ENCODE measurements around the gene AP1G2. TPM values are rescaled to one million over a fixed set of nuclear protein-coding genes. Genes with fewer than 3 reads are reported as not detected.

AP1G2 gene
- total and polyA plus RNA-seq, 2 of the 13 experiments (the other 11 are each of a cell fraction or from before 2014, with no cell fraction given), result 96.9 to 611 TPM

- TF ChIP-seq, protein P1, sequence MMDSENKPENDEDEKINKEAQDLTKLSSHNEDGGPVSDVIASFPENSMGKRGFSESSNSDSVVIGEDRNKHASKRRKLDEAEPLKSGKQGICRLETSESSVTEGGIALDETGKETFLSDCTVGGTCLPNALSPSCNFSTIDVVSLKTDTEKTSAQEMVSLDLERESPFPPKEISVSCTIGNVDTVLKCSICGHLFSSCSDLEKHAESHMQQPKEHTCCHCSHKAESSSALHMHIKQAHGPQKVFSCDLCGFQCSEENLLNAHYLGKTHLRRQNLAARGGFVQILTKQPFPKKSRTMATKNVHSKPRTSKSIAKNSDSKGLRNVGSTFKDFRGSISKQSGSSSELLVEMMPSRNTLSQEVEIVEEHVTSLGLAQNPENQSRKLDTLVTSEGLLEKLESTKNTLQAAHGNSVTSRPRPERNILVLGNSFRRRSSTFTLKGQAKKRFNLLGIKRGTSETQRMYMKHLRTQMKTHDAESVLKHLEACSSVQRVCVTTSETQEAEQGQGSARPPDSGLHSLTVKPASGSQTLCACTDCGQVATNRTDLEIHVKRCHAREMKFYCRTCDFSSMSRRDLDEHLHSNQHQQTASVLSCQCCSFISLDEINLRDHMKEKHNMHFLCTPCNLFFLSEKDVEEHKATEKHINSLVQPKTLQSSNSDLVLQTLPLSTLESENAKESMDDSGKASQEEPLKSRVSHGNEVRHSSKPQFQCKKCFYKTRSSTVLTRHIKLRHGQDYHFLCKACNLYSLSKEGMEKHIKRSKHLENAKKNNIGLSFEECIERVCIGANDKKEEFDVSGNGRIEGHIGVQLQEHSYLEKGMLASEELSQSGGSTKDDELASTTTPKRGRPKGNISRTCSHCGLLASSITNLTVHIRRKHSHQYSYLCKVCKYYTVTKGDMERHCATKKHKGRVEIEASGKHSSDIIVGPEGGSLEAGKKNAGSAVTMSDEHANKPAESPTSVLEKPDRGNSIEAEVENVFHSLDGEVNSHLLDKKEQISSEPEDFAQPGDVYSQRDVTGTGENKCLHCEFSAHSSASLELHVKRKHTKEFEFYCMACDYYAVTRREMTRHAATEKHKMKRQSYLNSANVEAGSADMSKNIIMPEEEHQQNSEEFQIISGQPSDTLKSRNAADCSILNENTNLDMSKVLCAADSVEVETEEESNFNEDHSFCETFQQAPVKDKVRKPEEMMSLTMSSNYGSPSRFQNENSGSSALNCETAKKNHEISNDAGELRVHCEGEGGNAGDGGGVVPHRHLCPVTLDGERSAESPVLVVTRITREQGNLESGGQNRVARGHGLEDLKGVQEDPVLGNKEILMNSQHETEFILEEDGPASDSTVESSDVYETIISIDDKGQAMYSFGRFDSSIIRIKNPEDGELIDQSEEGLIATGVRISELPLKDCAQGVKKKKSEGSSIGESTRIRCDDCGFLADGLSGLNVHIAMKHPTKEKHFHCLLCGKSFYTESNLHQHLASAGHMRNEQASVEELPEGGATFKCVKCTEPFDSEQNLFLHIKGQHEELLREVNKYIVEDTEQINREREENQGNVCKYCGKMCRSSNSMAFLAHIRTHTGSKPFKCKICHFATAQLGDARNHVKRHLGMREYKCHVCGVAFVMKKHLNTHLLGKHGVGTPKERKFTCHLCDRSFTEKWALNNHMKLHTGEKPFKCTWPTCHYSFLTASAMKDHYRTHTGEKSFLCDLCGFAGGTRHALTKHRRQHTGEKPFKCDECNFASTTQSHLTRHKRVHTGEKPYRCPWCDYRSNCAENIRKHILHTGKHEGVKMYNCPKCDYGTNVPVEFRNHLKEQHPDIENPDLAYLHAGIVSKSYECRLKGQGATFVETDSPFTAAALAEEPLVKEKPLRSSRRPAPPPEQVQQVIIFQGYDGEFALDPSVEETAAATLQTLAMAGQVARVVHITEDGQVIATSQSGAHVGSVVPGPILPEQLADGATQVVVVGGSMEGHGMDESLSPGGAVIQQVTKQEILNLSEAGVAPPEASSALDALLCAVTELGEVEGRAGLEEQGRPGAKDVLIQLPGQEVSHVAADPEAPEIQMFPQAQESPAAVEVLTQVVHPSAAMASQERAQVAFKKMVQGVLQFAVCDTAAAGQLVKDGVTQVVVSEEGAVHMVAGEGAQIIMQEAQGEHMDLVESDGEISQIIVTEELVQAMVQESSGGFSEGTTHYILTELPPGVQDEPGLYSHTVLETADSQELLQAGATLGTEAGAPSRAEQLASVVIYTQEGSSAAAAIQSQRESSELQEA (CRISPR knock-in tag; IDR thresholded peaks at IDR 0.05; ENCODE audit: not compliant biosample characterization), result peak; percentile 44
- TF ChIP-seq ZFP82 (CRISPR knock-in tag; IDR thresholded peaks at IDR 0.05; ENCODE audit: borderline replicate concordance) (no peak), PBX3 (CRISPR knock-in tag; IDR thresholded peaks at IDR 0.05; ENCODE audit: borderline replicate concordance) (no peak), ZFP41 (CRISPR knock-in tag; IDR thresholded peaks at IDR 0.05; ENCODE audit: borderline replicate concordance) (peak; percentile 86; the same call in 1 of the 2 replicates), KLF16 (CRISPR knock-in tag; IDR thresholded peaks at IDR 0.05) (no peak), SYNCRIP (IDR thresholded peaks at IDR 0.05; ENCODE audit: insufficient read depth, low read depth, low read length) (no peak), POGK (CRISPR knock-in tag; conservative IDR thresholded peaks at IDR 0.05) (no peak), ZNF451 (CRISPR knock-in tag; IDR thresholded peaks at IDR 0.05) (0 out of 2 replicates have a peak, but pooled peaks have one; percentile 22), PHF8 (CRISPR knock-in tag; IDR thresholded peaks at IDR 0.05) (peak; percentile 37; the same call in 1 of the 2 replicates), ZNF383 (CRISPR knock-in tag; IDR thresholded peaks at IDR 0.05; ENCODE audit: borderline replicate concordance) (no peak)
- TF ChIP-seq, protein P2, sequence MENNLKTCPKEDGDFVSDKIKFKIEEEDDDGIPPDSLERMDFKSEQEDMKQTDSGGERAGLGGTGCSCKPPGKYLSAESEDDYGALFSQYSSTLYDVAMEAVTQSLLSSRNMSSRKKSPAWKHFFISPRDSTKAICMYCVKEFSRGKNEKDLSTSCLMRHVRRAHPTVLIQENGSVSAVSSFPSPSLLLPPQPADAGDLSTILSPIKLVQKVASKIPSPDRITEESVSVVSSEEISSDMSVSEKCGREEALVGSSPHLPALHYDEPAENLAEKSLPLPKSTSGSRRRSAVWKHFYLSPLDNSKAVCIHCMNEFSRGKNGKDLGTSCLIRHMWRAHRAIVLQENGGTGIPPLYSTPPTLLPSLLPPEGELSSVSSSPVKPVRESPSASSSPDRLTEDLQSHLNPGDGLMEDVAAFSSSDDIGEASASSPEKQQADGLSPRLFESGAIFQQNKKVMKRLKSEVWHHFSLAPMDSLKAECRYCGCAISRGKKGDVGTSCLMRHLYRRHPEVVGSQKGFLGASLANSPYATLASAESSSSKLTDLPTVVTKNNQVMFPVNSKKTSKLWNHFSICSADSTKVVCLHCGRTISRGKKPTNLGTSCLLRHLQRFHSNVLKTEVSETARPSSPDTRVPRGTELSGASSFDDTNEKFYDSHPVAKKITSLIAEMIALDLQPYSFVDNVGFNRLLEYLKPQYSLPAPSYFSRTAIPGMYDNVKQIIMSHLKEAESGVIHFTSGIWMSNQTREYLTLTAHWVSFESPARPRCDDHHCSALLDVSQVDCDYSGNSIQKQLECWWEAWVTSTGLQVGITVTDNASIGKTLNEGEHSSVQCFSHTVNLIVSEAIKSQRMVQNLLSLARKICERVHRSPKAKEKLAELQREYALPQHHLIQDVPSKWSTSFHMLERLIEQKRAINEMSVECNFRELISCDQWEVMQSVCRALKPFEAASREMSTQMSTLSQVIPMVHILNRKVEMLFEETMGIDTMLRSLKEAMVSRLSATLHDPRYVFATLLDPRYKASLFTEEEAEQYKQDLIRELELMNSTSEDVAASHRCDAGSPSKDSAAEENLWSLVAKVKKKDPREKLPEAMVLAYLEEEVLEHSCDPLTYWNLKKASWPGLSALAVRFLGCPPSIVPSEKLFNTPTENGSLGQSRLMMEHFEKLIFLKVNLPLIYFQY (CRISPR knock-in tag; IDR thresholded peaks at IDR 0.05; ENCODE audit: borderline replicate concordance), result no peak
These were observed 1.2 kb upstream of the AP1G2 start (continued) for GRCh38 chr14:23568600-23569331.
